ENCODE data around the gene VSIG4. TPM values are rescaled to one million over a fixed set of nuclear protein-coding genes. Genes with fewer than 3 reads are reported as not detected.
A peak's percentile ranks its signal among the peaks of the same experiment; 100 is the strongest.
"Not testable (repeated sequence)": the region's sequence is repeated elsewhere in the genome, so short reads cannot be mapped to it uniquely, and the experiment has no call there.

VSIG4 gene, protein sequence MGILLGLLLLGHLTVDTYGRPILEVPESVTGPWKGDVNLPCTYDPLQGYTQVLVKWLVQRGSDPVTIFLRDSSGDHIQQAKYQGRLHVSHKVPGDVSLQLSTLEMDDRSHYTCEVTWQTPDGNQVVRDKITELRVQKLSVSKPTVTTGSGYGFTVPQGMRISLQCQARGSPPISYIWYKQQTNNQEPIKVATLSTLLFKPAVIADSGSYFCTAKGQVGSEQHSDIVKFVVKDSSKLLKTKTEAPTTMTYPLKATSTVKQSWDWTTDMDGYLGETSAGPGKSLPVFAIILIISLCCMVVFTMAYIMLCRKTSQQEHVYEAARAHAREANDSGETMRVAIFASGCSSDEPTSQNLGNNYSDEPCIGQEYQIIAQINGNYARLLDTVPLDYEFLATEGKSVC
- not detected for total RNA-seq

- no peak within 1 kb of the TSS for H3K27ac Mint-ChIP-seq
- H3K36me3 Mint-ChIP-seq, result peaks cover 2% of the 10 kb centered on the region
- DNase-seq (no peak), ATAC-seq (no peak)
- no peak within 1 kb of the TSS for H3K4me3 Mint-ChIP-seq
- H3K27me3 Mint-ChIP-seq, result no peaks in the 10 kb centered on the region
- H3K9me3 Mint-ChIP-seq (ENCODE audit: low read depth), result no peaks in the 10 kb centered on the region
- CTCF ChIA-PET, result no interaction called here
- peaks cover 3% of the 10 kb centered on the region for H3K4me1 Mint-ChIP-seq
Measured at GRCh38 chrX:66039944-66040343, at the start of gene VSIG4. Gene VSIG4, minus strand, starts transcription at chrX:66040080. Its CDS starts 82 bp downstream, at chrX:66039998.

DNA sequence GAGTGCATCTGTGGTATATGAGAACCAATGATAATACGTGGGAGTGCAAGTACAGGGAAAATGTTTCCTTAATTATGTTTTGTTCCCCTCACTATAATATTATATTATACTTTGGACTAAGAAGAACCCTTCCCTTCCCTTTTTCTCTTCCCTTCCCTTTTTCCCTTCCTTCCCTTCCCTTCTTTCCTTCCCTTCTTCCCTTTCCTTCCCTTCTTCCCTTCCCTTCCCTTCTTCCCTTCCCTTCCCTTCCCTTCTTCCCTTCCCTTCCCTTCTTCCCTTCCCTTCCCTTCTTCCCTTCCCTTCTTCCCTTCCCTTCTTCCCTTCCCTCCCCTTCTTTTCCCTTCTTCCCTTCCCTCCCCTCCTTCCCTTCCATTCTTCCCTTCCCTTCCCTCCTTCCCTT, 36.9 kb upstream of the VSIG4 start:
- Mint-ChIP-seq H3K27me3 (no peaks in the 10 kb centered on the region), H3K36me3 (peaks cover 21% of the 10 kb centered on the region), H3K4me3 (no peak overlapping the region), H3K4me1 (peaks cover 23% of the 10 kb centered on the region), H3K9me3 (ENCODE audit: low read depth) (peaks cover 7% of the 10 kb centered on the region), H3K27ac (no peak overlapping the region)
- DNase-seq (no peak), ATAC-seq (no peak)
- CTCF ChIA-PET, result no interaction called here

DNA sequence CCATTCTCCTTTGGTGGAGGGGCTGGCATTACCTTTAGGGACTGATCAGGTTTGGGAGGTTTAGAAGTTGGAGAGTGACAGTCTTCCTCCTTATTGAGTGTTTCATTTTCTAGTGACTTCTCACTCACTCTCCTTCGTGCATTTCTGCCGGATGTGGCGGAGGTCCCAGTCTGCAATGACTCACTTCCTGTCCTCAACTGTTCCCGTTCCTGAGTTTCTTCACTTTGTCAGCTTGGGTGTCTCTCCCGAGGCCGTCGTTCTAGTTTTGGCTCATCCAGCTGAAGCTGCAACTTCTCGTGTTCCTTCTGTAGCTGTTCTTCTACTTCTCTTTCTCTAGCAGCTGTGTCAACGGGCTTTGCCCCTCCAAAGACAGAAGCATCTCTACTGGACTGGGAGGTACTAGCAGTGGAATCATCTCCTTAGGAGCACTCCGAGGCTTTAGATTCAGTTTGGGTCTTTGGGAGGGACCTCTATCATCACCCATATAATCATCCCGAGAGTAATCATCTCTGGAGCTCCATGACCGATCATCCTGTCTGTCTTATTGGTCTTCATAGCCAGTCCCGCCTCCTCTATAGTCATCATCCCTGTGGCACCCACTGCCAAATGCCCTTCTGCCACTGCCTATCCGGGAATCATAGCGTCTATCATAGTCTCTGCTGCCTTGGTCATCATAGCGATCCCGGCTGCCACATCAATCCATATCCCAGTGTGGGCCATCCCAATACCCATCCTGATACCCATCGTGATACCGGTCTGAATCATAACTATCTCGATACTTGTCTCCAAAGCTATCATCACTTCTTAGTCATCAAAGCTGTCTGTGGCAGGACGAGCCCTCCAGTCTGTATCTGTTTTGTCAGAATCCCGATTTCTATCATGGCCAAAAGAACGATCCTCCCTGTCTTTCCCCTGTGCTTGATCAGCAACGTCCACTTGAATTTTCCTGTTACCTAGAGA, 35.3 kb upstream of the VSIG4 start:
- Mint-ChIP-seq H3K36me3 (peaks cover 21% of the 10 kb centered on the region), H3K9me3 (ENCODE audit: low read depth) (peaks cover 7% of the 10 kb centered on the region), H3K27me3 (no peaks in the 10 kb centered on the region), H3K4me3 (peak overlapping the region; percentile 53), H3K4me1 (peaks cover 23% of the 10 kb centered on the region), H3K27ac (peak overlapping the region; percentile 86)
- CTCF ChIA-PET, result no interaction called here
- ATAC-seq, result peak; percentile 58
- peak; percentile 67 for DNase-seq

DNA sequence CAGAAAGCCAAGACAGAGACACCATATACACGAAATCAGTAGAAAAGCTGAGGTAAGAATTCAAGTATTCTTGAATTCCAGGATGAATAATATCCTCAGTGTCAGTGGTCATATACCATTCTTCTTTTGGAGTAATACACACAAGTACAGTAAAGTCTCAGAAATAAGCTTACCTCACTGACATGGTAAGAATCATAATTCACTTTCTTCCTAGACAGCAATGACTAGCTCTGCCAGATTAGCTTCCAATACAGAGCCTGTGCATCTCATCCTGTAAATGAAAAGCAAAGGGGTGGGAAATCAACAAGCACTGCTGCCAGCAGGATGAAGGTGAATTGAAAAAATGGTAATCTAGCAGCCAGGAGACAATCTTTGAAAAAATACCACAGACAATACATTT, 31.2 kb upstream of the VSIG4 start:
- H3K9me3 Mint-ChIP-seq (ENCODE audit: low read depth), result peaks cover 7% of the 10 kb centered on the region
- CTCF ChIA-PET, result interaction anchor here (0.9 kb wide), 1 partner anchor 12 kb away, joined by 3 read pairs; no protein-coding TSS in a partner anchor
- H3K27me3 Mint-ChIP-seq, result no peaks in the 10 kb centered on the region
- H3K4me3 Mint-ChIP-seq, result no peak overlapping the region
- H3K4me1 Mint-ChIP-seq, result peaks cover 23% of the 10 kb centered on the region
- no peak for DNase-seq
- peaks cover 19% of the 10 kb centered on the region for H3K36me3 Mint-ChIP-seq
- H3K27ac Mint-ChIP-seq, result no peak overlapping the region
- no peak for ATAC-seq

DNA sequence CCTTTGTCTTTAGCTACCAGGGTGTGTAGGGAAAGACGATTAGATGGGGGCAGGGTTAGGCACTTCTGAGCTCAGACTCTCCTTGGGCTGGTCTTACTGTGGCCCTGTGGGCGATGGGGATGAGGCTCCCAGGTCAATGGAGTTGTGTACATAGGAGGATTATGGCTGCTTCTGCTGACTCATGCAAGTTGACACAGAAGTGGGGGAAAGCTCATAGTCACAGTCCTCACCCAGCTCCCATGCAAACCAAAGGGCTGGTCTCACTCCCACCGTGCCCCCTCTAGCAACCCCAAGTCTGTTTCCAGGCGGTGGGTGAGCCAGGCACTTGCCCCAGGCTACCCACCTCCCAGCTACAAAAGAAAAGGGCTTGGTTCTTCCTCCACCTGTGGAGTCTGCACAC, 24.4 kb upstream of the VSIG4 start:
- ATAC-seq (no peak), DNase-seq (no peak)
- CTCF ChIA-PET, result no interaction called here
- Mint-ChIP-seq H3K36me3 (no peaks in the 10 kb centered on the region), H3K4me1 (peaks cover 14% of the 10 kb centered on the region), H3K9me3 (ENCODE audit: low read depth) (no peaks in the 10 kb centered on the region), H3K27ac (no peak overlapping the region), H3K27me3 (no peaks in the 10 kb centered on the region), H3K4me3 (no peak overlapping the region)

- H3K4me1 Mint-ChIP-seq; DNase-seq; H3K27me3 Mint-ChIP-seq; ATAC-seq; H3K36me3 Mint-ChIP-seq; H3K9me3 Mint-ChIP-seq (ENCODE audit: low read depth); H3K27ac Mint-ChIP-seq; CTCF ChIA-PET; H3K4me3 Mint-ChIP-seq: not testable (repeated sequence)
Measured at GRCh38 chrX:66057019-66057418, 17.1 kb upstream of the VSIG4 start.

DNA sequence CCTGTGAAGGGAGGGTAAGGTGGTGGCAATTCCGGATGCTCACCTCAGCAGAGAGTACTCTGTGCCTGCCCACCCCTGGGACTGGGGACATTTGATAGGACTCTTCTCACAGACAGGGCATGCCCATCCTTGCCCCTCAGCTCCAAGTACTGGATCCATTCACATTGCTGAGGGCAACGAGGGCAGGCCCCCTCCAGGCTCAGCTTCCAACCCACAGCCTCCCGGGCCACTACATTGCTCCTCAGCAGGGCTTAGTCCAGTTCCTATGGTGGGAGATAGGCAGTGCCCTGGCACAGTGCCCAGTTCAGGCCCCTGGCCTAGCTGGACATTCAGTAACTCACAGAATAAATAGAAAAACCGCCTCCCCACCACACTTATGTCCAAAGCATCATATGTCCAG, 15.1 kb upstream of the VSIG4 start:
- DNase-seq (no peak), ATAC-seq (no peak)
- H3K36me3 Mint-ChIP-seq, result no peaks in the 10 kb centered on the region
- no peak overlapping the region for H3K27ac Mint-ChIP-seq
- peaks cover 3% of the 10 kb centered on the region for H3K9me3 Mint-ChIP-seq (ENCODE audit: low read depth)
- no peaks in the 10 kb centered on the region for H3K4me1 Mint-ChIP-seq
- H3K27me3 Mint-ChIP-seq, result no peaks in the 10 kb centered on the region
- H3K4me3 Mint-ChIP-seq, result no peak overlapping the region
- CTCF ChIA-PET, result no interaction called here

- CTCF ChIA-PET, result no interaction called here
- H3K36me3 Mint-ChIP-seq, result no peaks in the 10 kb centered on the region
- no peak overlapping the region for H3K27ac Mint-ChIP-seq
- ATAC-seq (no peak), DNase-seq (no peak)
- H3K27me3 Mint-ChIP-seq, result no peaks in the 10 kb centered on the region
- no peak overlapping the region for H3K4me3 Mint-ChIP-seq
- H3K9me3 Mint-ChIP-seq (ENCODE audit: low read depth), result peaks cover 3% of the 10 kb centered on the region
- no peaks in the 10 kb centered on the region for H3K4me1 Mint-ChIP-seq
Measured at GRCh38 chrX:66053414-66053813, 13.5 kb upstream of the VSIG4 start.

- no peak for DNase-seq
- H3K27ac Mint-ChIP-seq, result no peak overlapping the region
Measured at GRCh38 chrX:66051980-66052379, 12.1 kb upstream of the VSIG4 start.

GRCh38 chrX:66050140-66050569, 10.3 kb upstream of the VSIG4 start:
- CTCF ChIA-PET, result no interaction called here
- ATAC-seq (no peak), DNase-seq (no peak)
- Mint-ChIP-seq H3K4me3 (no peak overlapping the region), H3K4me1 (peaks cover 28% of the 10 kb centered on the region), H3K27ac (no peak overlapping the region), H3K9me3 (ENCODE audit: low read depth) (no peaks in the 10 kb centered on the region), H3K36me3 (peaks cover 4% of the 10 kb centered on the region), H3K27me3 (no peaks in the 10 kb centered on the region)

More at GRCh38 chrX:66051980-66052379, 12.1 kb upstream of the VSIG4 start:
- Mint-ChIP-seq H3K4me3 (no peak overlapping the region), H3K36me3 (peaks cover 1% of the 10 kb centered on the region), H3K9me3 (ENCODE audit: low read depth) (no peaks in the 10 kb centered on the region), H3K4me1 (peaks cover 10% of the 10 kb centered on the region), H3K27me3 (no peaks in the 10 kb centered on the region)
- CTCF ChIA-PET, result no interaction called here
- ATAC-seq, result no peak

DNA sequence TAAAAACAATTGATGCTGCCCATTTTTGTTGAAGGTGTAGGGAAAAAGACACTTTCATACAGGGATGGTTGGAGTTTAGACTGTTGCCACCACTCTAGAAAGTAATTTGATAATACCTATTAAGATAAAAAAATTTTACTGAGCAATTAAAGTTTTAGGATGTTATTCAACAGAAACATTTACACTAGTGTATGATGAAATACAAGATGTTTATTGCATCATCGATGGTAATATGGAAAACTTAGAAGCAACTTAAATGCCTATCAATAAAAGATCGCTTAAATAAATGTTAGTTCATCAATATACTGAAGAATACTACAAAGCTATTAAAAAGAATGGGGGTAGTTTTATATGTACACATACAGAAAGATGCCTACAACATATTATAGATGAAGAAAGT, 9.2 kb upstream of the VSIG4 start:
- H3K4me3 Mint-ChIP-seq, result no peak overlapping the region
- no peaks in the 10 kb centered on the region for H3K27me3 Mint-ChIP-seq
- DNase-seq, result no peak
- no peak overlapping the region for H3K27ac Mint-ChIP-seq
- H3K36me3 Mint-ChIP-seq, result peaks cover 4% of the 10 kb centered on the region
- H3K4me1 Mint-ChIP-seq, result peaks cover 32% of the 10 kb centered on the region
- CTCF ChIA-PET, result no interaction called here
- no peak for ATAC-seq
- no peaks in the 10 kb centered on the region for H3K9me3 Mint-ChIP-seq (ENCODE audit: low read depth)

- H3K4me3 Mint-ChIP-seq, result no peak overlapping the region
- CTCF ChIA-PET, result interaction anchor here (1.0 kb wide), 1 partner anchor 8 kb away, joined by 3 read pairs; no protein-coding TSS in a partner anchor
- H3K4me1 Mint-ChIP-seq, result peaks cover 32% of the 10 kb centered on the region
- no peaks in the 10 kb centered on the region for H3K9me3 Mint-ChIP-seq (ENCODE audit: low read depth)
- DNase-seq (peak; percentile 48), ATAC-seq (peak; percentile 70)
- H3K27ac Mint-ChIP-seq, result peak overlapping the region; percentile 78
- H3K27me3 Mint-ChIP-seq, result no peaks in the 10 kb centered on the region
- peaks cover 4% of the 10 kb centered on the region for H3K36me3 Mint-ChIP-seq
Measured at GRCh38 chrX:66046612-66047235, 6.8 kb upstream of the VSIG4 start.

DNA sequence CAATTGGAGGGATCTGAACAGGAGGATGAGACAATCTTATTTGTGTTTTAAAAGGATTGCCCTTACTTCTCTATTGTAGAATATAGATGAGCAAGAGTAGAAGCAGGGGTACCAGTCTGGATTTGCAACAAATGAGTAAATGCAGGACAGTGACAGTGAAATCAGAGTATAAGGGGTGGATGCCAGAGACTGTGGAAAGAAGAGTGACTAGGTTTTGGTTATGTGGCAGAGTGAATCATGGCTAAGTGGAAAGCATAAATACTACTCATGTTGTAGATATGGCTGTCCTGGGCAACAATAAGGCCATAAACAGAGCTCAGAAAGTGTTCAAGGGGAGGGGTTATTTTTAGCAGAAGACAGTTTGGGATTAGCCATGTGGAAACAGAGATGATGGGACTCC, 6.0 kb upstream of the VSIG4 start:
- CTCF ChIA-PET, result no interaction called here
- peak overlapping the region; percentile 4 for H3K4me3 Mint-ChIP-seq
- peak; percentile 63 for ATAC-seq

More for the DNA sequence above, 6.0 kb upstream of the VSIG4 start:
- Mint-ChIP-seq H3K4me1 (peaks cover 33% of the 10 kb centered on the region), H3K27me3 (no peaks in the 10 kb centered on the region), H3K36me3 (peaks cover 4% of the 10 kb centered on the region), H3K27ac (peak overlapping the region; percentile 78), H3K9me3 (ENCODE audit: low read depth) (no peaks in the 10 kb centered on the region)
- no peak for DNase-seq

Measured in activated CD8-positive, alpha-beta memory T cell treated with anti-CD3 and anti-CD28 coated beads, Interleukin-2, amount 10 ng/mL, durations not matched to agents 7 days and 5 days (primary cell).